Gastrocnemius medialis (tissue), 4 donors: ENCODE measurements around the gene SDCCAG8.

Experiments
- CTCF ChIP-seq, 5 experiments: fragments of 450-650 bp in 3 of 5; fragments of 200-600 bp in 2 of 5; sonication (generic) in 2 of 5; IDR thresholded peaks in 4 of 5; conservative IDR thresholded peaks in 1 of 5; 1 replicate in 4 of 5; 2 replicates in 1 of 5; pipeline ENCODE4 v1.5.1; 2016 to 2019; ENCODE audit warnings: antibody characterized with exemption in 5 of 5, mild to moderate bottlenecking in 3 of 5, moderate library complexity in 3 of 5
- POLR2A ChIP-seq, 2 donors: fragments of 450-650 bp; IDR thresholded peaks; one replicate each; pipeline ENCODE4 v1.6.1; 2017; ENCODE audit warnings: antibody characterized with exemption in 2 of 2, mild to moderate bottlenecking in 2 of 2, moderate library complexity in 2 of 2

DNA sequence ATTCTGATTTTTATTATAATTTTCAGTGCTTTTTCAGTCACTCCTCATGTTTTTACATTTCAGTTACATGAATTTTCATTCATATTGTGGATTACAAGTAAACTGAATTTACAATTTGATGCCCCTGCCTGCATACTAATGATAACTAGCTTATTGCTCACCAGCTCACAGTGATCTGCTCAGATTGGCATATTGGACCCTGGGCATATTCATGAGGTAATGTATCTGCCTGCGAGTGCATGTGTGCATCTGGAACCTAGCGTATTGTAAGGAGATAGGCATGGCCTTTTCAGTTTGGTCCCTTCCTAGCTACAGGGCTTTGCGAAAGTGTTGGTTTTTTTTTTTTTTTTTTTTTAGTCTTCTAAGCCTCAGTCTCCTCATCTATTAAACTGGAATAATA lies 213.7 kb downstream of the SDCCAG8 start:
- no peak for TF ChIP-seq CTCF (IDR thresholded peaks at IDR 0.05 in 4 of 5, conservative IDR thresholded peaks at IDR 0.05 in 1 of 5)
- no peak for TF ChIP-seq POLR2A (IDR thresholded peaks at IDR 0.05)
